Naive thymus-derived CD8-positive, alpha-beta T cell (primary cell): ENCODE data around the gene NCAM2. TPM values are rescaled to one million over a fixed set of nuclear protein-coding genes. Genes with fewer than 3 reads are reported as not detected.
"Not testable (repeated sequence)": the region's sequence is repeated elsewhere in the genome, so short reads cannot be mapped to it uniquely, and the experiment has no call there.

Experiments used
- ATAC-seq, 2 donors: fragments of 150-1000 bp; cut with Tn5 transposase in 1 of 2; sonication (Bioruptor Pico), chemical (Tn5 transposase) in 1 of 2; 1 replicate in 1 of 2; 2 replicates in 1 of 2; pipeline ENCODE4 v1.10.0; 2021; ENCODE audit warnings: mild to moderate bottlenecking in 2 of 2, moderate library complexity in 2 of 2
- POLR2A ChIA-PET: fragments of 350-600 bp; sonication (Branson Sonifier 250); formaldehyde crosslinking; loops from one replicate; lab custom pipeline; 2021; ENCODE audit warnings: antibody characterized with exemption; lab: Charles Lee
- DNase-seq, 10 donors: peaks; one replicate each; pipeline versions ENCODE4 v3.0.0 to v3.0.0-alpha.2; 2020 to 2022
- H3K27ac Mint-ChIP-seq, 10 donors: one replicate each; pipeline ENCODE4 v1.8.0; 2020 to 2022; ENCODE audit warnings: mild to moderate bottlenecking in 10 of 10, mixed read lengths in 10 of 10, moderate library complexity in 4 of 10, inconsistent platforms in 1 of 10
- H3K27me3 Mint-ChIP-seq, 5 donors: one replicate each; pipeline ENCODE4 v1.8.0; 2021 to 2022; ENCODE audit warnings: mixed read lengths in 5 of 5
- H3K36me3 Mint-ChIP-seq, 3 donors: one replicate each; pipeline ENCODE4 v1.8.0; 2020 to 2022; ENCODE audit warnings: mixed read lengths in 3 of 3, mild to moderate bottlenecking in 2 of 3, inconsistent platforms in 1 of 3
- H3K4me1 Mint-ChIP-seq, 4 donors: one replicate each; pipeline ENCODE4 v1.8.0; 2021 to 2022; ENCODE audit warnings: mixed read lengths in 4 of 4
- H3K4me3 Mint-ChIP-seq, 10 donors: one replicate each; pipeline ENCODE4 v1.8.0; 2020 to 2022; ENCODE audit warnings: mild to moderate bottlenecking in 10 of 10, mixed read lengths in 10 of 10, moderate library complexity in 6 of 10, inconsistent platforms in 1 of 10
- H3K9me3 Mint-ChIP-seq, 9 donors: one replicate each; pipeline ENCODE4 v1.8.0; 2020 to 2022; ENCODE audit warnings: mixed read lengths in 9 of 9, mild to moderate bottlenecking in 3 of 9, inconsistent platforms in 1 of 9, moderate library complexity in 1 of 9
- polyA plus RNA-seq, 3 donors: library from polyadenylated mRNA; unstranded; fragments of 300-500 nt; fragmentation: Illumina TruSeq; gene quantifications; one replicate each; pipeline ENCODE4 v1.2.3, GENCODE V29; 2021
- total RNA-seq, 8 experiments: library from RNA in 2 of 8; stranded (reverse) in 2 of 8; gene quantifications; one replicate each; pipeline ENCODE4 v1.2.3 and lab custom pipeline; 2021 to 2026

Gene NCAM2
- total and polyA plus RNA-seq, 5 experiments from 2014 or later, result not detected

DNA sequence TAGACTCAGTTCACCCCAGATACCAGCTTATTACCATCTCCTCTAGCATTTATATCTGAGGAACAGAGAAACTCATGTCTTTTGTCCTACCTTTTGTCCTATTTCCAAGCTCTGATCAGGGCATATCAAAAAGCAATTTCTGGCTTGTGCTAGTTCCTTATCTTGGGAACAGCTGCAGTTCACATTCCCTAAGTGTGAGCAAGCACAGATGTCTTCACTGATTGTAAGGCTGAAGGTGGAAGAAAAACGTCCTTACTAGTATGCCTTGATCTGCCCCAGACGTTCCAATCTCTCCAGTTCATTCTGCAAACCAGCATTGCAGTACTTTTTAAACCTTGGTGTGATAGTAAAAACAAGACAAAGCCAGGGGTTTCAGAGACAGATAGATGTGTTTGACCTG lies 139.8 kb downstream of the NCAM2 start:
- ATAC-seq (no peak), DNase-seq (no peak)
- H3K36me3 Mint-ChIP-seq, result no peaks in the 10 kb centered on the region
- H3K4me1 Mint-ChIP-seq, result no peaks in the 10 kb centered on the region
- H3K9me3 Mint-ChIP-seq, result peaks cover 0 to 4% (median 0%) of the 10 kb centered on the region in 9 donors
- POLR2A ChIA-PET, result no interaction called here
- H3K27me3 Mint-ChIP-seq, result no peaks in the 10 kb centered on the region
- H3K27ac Mint-ChIP-seq, result no peak overlapping the region
- no peak overlapping the region for H3K4me3 Mint-ChIP-seq

- Mint-ChIP-seq H3K36me3 (no peaks in the 10 kb centered on the region), H3K27me3 (no peaks in the 10 kb centered on the region), H3K27ac (peak overlapping the region in 1 of 10 donors; percentile 49), H3K4me3 (no peak overlapping the region), H3K4me1 (no peaks in the 10 kb centered on the region), H3K9me3 (peaks cover 0 to 3% (median 0%) of the 10 kb centered on the region in 9 donors)
- no peak for DNase-seq
- POLR2A ChIA-PET, result no interaction called here
- ATAC-seq, result no peak
Measured at GRCh38 chr21:21146587-21147373, 148.6 kb downstream of the NCAM2 start.

GRCh38 chr21:21147374-21147745 lies 149.2 kb downstream of the NCAM2 start:
- H3K4me1 Mint-ChIP-seq, result no peaks in the 10 kb centered on the region
- no peak overlapping the region for H3K27ac Mint-ChIP-seq
- H3K36me3 Mint-ChIP-seq, result no peaks in the 10 kb centered on the region
- H3K4me3 Mint-ChIP-seq, result no peak overlapping the region
- POLR2A ChIA-PET, result no interaction called here
- no peaks in the 10 kb centered on the region for H3K27me3 Mint-ChIP-seq
- DNase-seq, result no peak
- peaks cover 0 to 3% (median 0%) of the 10 kb centered on the region in 9 donors for H3K9me3 Mint-ChIP-seq
- no peak for ATAC-seq

DNA sequence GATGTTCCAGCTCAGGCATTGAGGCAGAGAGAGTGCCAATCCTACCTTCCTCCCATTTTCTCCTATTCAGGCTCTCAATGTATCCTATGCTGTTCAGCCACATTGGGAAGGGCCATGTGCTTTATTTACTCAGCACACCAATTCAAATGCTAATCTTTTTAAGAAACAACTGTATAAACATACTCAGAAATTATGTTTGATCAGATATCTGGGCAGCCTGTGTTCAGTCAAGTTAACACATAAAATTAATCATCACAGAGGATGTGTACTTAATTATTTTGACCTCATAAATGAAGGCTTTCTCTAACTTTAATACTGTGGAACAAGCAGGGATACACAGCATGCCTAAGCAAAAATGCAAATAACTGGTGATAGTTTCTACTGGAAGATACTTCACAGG lies 149.8 kb downstream of the NCAM2 start:
- no peak overlapping the region for H3K4me3 Mint-ChIP-seq
- H3K4me1 Mint-ChIP-seq, result no peaks in the 10 kb centered on the region
- H3K9me3 Mint-ChIP-seq, result peaks cover 0 to 3% (median 0%) of the 10 kb centered on the region in 9 donors
- no peaks in the 10 kb centered on the region for H3K36me3 Mint-ChIP-seq
- no peak for ATAC-seq
- DNase-seq, result no peak
- no peak overlapping the region for H3K27ac Mint-ChIP-seq
- POLR2A ChIA-PET, result no interaction called here
- H3K27me3 Mint-ChIP-seq, result peaks cover 0 to 1% (median 0%) of the 10 kb centered on the region in 5 donors

- Mint-ChIP-seq H3K4me1 (no peaks in the 10 kb centered on the region), H3K4me3 (no peak overlapping the region), H3K27ac (no peak overlapping the region), H3K9me3 (peaks cover 0 to 3% (median 0%) of the 10 kb centered on the region in 9 donors), H3K36me3 (no peaks in the 10 kb centered on the region), H3K27me3 (peaks cover 0 to 6% (median 0%) of the 10 kb centered on the region in 5 donors)
- ATAC-seq, result no peak
- POLR2A ChIA-PET, result no interaction called here
- DNase-seq, result no peak
Measured at GRCh38 chr21:21148514-21148913, 150.3 kb downstream of the NCAM2 start.

DNA sequence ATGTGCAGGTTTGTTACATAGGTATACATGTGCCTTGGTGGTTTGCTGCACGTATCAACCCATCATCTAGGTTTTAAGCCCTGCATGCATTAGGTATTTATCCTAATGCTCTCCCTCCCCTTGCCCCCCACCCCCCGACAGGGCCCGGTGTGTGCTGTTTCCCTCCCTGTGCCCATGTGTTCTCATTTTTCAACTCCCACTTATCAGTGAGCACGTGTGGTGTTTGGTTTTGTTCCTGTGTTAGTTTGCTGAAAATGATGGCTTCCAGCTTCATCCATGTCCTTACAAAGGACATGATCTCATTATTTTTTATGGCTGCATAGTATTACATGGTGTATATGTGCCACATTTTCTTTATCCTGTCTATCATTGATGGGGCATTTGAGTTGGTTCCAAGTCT lies 151.2 kb downstream of the NCAM2 start:
- ATAC-seq, H3K36me3 Mint-ChIP-seq, POLR2A ChIA-PET, H3K4me3 Mint-ChIP-seq, H3K4me1 Mint-ChIP-seq, H3K9me3 Mint-ChIP-seq, H3K27ac Mint-ChIP-seq, DNase-seq: not testable (repeated sequence)
- H3K27me3 Mint-ChIP-seq, result peaks cover 0 to 12% (median 0%) of the 10 kb centered on the region in 5 donors

- H3K9me3 Mint-ChIP-seq, result no peaks in the 10 kb centered on the region
- ATAC-seq, result no peak
- H3K27me3 Mint-ChIP-seq, result peaks cover 0 to 12% (median 0%) of the 10 kb centered on the region in 5 donors
- H3K36me3 Mint-ChIP-seq, result no peaks in the 10 kb centered on the region
- POLR2A ChIA-PET, result no interaction called here
- DNase-seq, result no peak
- no peak overlapping the region for H3K27ac Mint-ChIP-seq
- no peaks in the 10 kb centered on the region for H3K4me1 Mint-ChIP-seq
- no peak overlapping the region for H3K4me3 Mint-ChIP-seq
Measured at GRCh38 chr21:21151231-21151630, 153.0 kb downstream of the NCAM2 start.

DNA sequence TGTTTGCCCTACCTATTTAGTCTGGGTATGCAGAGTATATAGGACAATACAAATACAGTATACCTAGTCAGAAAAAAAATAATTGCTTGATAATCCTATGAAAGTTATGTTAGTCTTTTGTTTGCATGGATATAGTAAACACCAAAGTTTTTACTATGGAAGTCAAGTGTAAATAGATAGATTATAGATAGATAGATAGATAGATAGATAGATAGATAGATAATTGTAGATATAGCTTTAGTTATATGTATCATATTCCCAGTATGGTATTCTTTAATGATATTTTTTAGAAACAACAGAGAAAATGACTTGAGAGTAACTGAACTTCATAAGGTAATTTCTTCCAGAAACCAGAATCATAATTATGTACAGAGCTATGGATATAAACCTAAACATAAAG lies 158.2 kb downstream of the NCAM2 start:
- Mint-ChIP-seq H3K27me3 (peaks cover 0 to 12% (median 0%) of the 10 kb centered on the region in 5 donors), H3K4me1 (no peaks in the 10 kb centered on the region), H3K27ac (no peak overlapping the region), H3K4me3 (no peak overlapping the region), H3K9me3 (no peaks in the 10 kb centered on the region), H3K36me3 (no peaks in the 10 kb centered on the region)
- POLR2A ChIA-PET, result no interaction called here
- no peak for ATAC-seq
- no peak for DNase-seq

GRCh38 chr21:21156957-21157356 lies 158.7 kb downstream of the NCAM2 start:
- Mint-ChIP-seq H3K36me3 (no peaks in the 10 kb centered on the region), H3K27me3 (peaks cover 0 to 12% (median 0%) of the 10 kb centered on the region in 5 donors), H3K4me1 (no peaks in the 10 kb centered on the region), H3K4me3 (no peak overlapping the region), H3K27ac (no peak overlapping the region), H3K9me3 (no peaks in the 10 kb centered on the region)
- DNase-seq (no peak), ATAC-seq (no peak)
- POLR2A ChIA-PET, result no interaction called here

DNA sequence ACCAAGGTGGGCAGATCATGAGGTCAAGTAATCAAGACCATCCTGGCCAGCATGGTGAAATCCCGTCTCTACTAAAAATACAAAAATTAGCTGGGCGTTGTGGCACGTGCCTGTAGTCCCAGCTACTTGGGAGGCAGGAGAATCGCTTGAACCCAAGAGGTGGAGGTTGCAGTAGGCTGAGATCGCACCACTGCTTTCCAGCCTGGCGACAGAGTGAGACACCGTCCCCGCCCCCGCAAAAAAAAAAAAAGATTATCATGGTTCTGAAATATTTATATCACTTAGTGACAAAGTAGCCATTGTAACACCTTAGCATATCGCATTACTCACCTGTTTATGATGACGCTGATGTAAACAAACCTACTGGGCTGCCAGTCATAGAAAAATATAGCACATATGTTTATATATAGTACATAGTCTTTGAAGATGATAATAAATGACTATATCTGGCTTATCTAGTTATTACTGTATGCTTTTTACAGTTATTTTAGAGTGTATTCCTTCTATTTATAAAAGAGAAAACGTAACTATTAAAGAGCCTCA lies 160.2 kb downstream of the NCAM2 start:
- DNase-seq (no peak), ATAC-seq (no peak)
- POLR2A ChIA-PET, result no interaction called here
- H3K27ac Mint-ChIP-seq, result no peak overlapping the region
- H3K4me3 Mint-ChIP-seq, result no peak overlapping the region
- H3K27me3 Mint-ChIP-seq, result peaks cover 0 to 6% (median 0%) of the 10 kb centered on the region in 5 donors
- peaks cover 0 to 2% (median 0%) of the 10 kb centered on the region in 4 donors for H3K4me1 Mint-ChIP-seq
- H3K9me3 Mint-ChIP-seq, result no peaks in the 10 kb centered on the region
- H3K36me3 Mint-ChIP-seq, result no peaks in the 10 kb centered on the region

DNA sequence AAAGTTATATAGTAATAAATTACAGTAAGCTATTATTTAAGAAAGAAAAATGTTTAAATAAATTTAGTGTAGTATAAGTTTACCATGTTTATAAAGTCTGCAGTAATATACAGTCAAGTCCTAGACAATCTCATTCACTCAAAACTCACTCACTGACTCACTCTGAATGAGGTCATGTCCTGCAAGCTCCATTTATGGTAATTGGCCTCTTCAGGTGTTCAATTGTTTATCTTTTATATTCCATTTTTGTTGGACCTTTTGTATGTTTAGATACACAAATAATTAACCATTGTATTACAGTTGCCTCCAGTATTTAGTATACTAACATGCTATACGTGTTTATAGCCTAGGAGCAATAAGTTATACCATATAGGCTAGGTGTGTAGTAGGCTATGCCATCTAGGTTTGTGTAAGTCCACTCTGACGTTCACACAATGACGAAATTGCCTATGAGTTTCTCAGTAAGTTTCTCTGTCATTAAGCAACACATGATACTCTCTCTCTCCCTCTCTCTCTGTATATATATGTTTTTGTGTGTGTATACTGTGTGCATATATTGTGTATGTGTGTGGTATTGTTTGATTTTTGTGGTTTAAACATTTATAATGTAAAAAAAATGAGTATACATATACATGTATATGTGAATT lies 161.2 kb downstream of the NCAM2 start:
- no peaks in the 10 kb centered on the region for H3K9me3 Mint-ChIP-seq
- H3K4me1 Mint-ChIP-seq, result peaks cover 0 to 2% (median 0%) of the 10 kb centered on the region in 4 donors
- POLR2A ChIA-PET, result no interaction called here
- DNase-seq, result no peak
- H3K36me3 Mint-ChIP-seq, result no peaks in the 10 kb centered on the region
- no peaks in the 10 kb centered on the region for H3K27me3 Mint-ChIP-seq
- ATAC-seq, result no peak
- no peak overlapping the region for H3K4me3 Mint-ChIP-seq
- H3K27ac Mint-ChIP-seq, result no peak overlapping the region

GRCh38 chr21:21162786-21163185 lies 164.6 kb downstream of the NCAM2 start:
- POLR2A ChIA-PET, result no interaction called here
- ATAC-seq, result no peak
- H3K27me3 Mint-ChIP-seq, result peaks cover 0 to 4% (median 0%) of the 10 kb centered on the region in 5 donors
- no peak overlapping the region for H3K27ac Mint-ChIP-seq
- no peaks in the 10 kb centered on the region for H3K36me3 Mint-ChIP-seq
- H3K4me3 Mint-ChIP-seq, result no peak overlapping the region
- peaks cover 0 to 2% (median 0%) of the 10 kb centered on the region in 4 donors for H3K4me1 Mint-ChIP-seq
- DNase-seq, result no peak
- no peaks in the 10 kb centered on the region for H3K9me3 Mint-ChIP-seq

- Mint-ChIP-seq H3K4me3 (no peak overlapping the region), H3K4me1 (peaks cover 0 to 2% (median 0%) of the 10 kb centered on the region in 4 donors), H3K27me3 (peaks cover 0 to 4% (median 0%) of the 10 kb centered on the region in 5 donors), H3K27ac (no peak overlapping the region), H3K9me3 (no peaks in the 10 kb centered on the region), H3K36me3 (no peaks in the 10 kb centered on the region)
- POLR2A ChIA-PET, result no interaction called here
- peak in 1 of 2 donors; percentile 30 for ATAC-seq
- peak; percentile 1 to 64 (median 28) for DNase-seq
Measured at GRCh38 chr21:21163904-21164303, 165.7 kb downstream of the NCAM2 start.
